Muscle layer of colon (tissue), 2 donors: ENCODE data around the gene GRIA4.

ENCODE experiments used
- H3K27ac ChIP-seq: one replicate; pipeline ENCODE4 v1.7.0; 2013; ENCODE audit warnings: low read depth, mild to moderate bottlenecking, low read length, moderate library complexity
- H3K27me3 ChIP-seq, 2 donors: one replicate each; pipeline ENCODE4 v1.7.0; 2013; ENCODE audit warnings: low read length in 2 of 2, mild to moderate bottlenecking in 2 of 2; ENCODE audit not compliant: insufficient read depth in 2 of 2, control insufficient read depth in 1 of 2
- H3K36me3 ChIP-seq: one replicate; pipeline ENCODE4 v1.7.0; 2013; ENCODE audit warnings: mild to moderate bottlenecking, low read length; ENCODE audit not compliant: insufficient read depth
- H3K4me1 ChIP-seq: one replicate; pipeline ENCODE4 v1.7.0; 2013; ENCODE audit warnings: mild to moderate bottlenecking, low read length; ENCODE audit not compliant: insufficient read depth
- H3K4me3 ChIP-seq, 2 donors: one replicate each; pipeline ENCODE4 v1.7.0; 2013; ENCODE audit warnings: low read length in 2 of 2, low read depth in 1 of 2, mild to moderate bottlenecking in 1 of 2, moderate library complexity in 1 of 2
- H3K9ac ChIP-seq: one replicate; pipeline ENCODE4 v1.7.0; 2013; ENCODE audit warnings: low read length
- H3K9me3 ChIP-seq: one replicate; pipeline ENCODE4 v1.7.0; 2013; ENCODE audit warnings: mild to moderate bottlenecking, low read length
- donor health status: abdominal sarcoma.
- donor health status: Adenocarcinoma of cecum.

The GRIA4 gene

DNA sequence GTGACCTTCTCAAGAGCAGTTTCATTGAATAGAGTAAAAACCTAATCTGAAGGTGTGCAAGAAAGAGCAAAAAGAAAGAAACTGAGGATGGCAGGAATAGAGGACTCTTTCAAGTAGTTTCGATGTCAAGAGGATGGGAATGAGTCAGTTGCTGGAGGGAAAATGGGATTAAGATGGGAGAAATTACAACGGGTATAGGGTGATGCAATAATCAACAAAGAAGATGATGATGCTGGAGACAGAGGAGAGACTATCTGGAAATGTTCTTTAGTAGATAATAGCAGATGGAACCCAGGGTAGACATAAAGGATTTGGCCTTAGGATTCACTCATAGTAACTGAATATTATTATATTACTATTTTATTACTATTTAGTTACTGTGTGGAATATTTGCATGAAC, 189.4 kb downstream of the GRIA4 start:
- no peak overlapping the region for H3K4me3 ChIP-seq
- no peaks in the 10 kb centered on the region for H3K4me1 ChIP-seq
- H3K9ac ChIP-seq, result no peak overlapping the region
- no peaks in the 10 kb centered on the region for H3K27me3 ChIP-seq
- no peaks in the 10 kb centered on the region for H3K9me3 ChIP-seq
- H3K36me3 ChIP-seq, result no peaks in the 10 kb centered on the region
- no peak overlapping the region for H3K27ac ChIP-seq

DNA sequence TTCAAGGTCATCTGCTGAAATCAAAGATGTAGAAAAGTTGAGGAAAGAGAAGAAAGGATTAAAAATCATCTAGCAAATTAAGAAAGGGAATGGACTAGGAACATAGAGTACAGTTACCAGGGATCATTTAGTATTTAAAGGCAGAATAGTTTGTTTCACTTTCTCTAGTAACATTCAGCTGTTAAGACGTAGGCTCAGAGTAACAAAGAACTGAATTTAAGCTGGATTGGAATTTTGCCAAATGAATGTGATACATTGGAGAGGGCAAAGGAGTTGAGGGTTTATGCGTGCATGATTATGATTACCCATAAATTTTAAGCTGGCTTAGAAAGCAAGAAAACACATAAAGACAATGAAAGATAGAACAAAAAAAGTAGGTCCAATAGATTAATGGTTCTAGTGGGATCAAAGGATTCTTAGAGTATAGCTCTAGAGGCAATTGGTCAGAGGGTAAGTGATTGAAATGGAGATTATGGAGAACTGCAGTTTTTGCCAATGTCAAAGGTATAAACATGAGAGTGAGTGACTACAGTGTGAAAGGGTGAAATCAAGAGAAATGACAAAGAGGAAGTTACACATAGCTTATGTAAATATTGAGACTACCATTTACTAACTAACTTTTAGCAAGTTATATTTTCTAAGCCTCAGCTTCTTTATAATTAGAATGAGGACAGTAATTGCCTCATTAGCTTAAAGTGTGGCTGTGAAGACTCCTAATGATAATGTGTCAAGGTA, 190.0 kb downstream of the GRIA4 start:
- Histone ChIP-seq H3K4me1 (no peaks in the 10 kb centered on the region), H3K9ac (no peak overlapping the region), H3K4me3 (no peak overlapping the region), H3K27me3 (no peaks in the 10 kb centered on the region), H3K9me3 (no peaks in the 10 kb centered on the region), H3K27ac (no peak overlapping the region), H3K36me3 (no peaks in the 10 kb centered on the region)

DNA sequence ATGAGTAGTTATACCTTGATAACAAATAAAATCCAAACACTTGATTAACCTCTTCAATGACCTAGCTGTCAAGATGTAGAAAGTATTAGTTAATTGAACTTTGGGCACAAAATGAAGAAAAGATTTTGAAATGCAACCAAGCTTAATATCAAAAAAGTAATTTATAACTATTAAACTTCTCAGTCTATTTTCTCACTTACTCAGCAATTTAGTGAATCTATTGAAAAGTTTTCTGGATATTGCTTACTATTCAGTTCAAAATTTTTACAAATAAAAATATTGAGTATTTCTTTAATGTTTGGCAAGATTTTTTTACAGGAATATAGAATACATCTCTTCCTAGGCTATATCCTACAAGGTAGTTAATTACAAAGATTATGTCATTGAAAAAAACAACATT, 192.5 kb downstream of the GRIA4 start:
- Histone ChIP-seq H3K4me3 (no peak overlapping the region), H3K27me3 (no peaks in the 10 kb centered on the region), H3K9me3 (no peaks in the 10 kb centered on the region), H3K9ac (no peak overlapping the region), H3K4me1 (no peaks in the 10 kb centered on the region), H3K36me3 (no peaks in the 10 kb centered on the region), H3K27ac (no peak overlapping the region)

DNA sequence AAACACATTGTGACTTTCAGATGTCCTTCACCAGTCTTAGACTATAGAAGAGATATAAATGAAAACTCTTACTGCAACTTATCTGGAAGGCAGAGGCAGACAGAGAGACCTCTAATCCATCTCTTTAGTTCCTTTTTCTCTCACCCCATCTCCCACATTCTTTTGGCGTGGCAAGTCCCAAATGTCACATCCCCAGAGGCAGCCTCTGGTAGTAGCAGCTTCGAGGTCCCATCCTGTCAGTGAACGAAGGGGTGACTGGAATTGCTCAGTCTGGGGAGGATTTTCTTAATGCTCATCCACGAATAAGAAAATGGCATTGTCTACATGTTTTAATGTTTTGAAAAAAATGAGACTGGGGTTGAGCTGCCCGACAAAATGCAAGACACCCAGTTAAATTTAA, 201.4 kb downstream of the GRIA4 start:
- Histone ChIP-seq H3K9me3 (no peaks in the 10 kb centered on the region), H3K27ac (no peak overlapping the region), H3K36me3 (no peaks in the 10 kb centered on the region)

DNA sequence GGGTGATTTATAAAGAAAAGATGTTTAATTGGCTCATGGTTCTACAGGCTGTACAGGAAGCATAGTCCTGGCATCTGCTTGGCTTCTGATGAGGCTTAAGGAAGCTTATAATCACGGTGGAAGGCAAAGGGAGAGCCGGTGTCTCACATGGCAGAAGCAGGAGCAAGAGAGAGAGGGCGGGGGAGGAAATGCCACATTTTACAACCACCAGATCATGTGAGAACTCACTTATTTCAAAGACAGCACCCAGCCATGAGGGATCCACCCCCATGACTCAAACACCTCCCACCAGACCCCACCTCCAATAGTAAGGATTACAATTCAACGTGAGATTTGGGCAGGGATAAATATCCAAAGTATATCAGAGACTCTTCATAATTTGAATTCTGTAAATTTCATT, 211.5 kb downstream of the GRIA4 start:
- Histone ChIP-seq H3K4me1 (no peaks in the 10 kb centered on the region), H3K27ac (no peak overlapping the region), H3K27me3 (no peaks in the 10 kb centered on the region), H3K9ac (no peak overlapping the region), H3K9me3 (no peaks in the 10 kb centered on the region), H3K4me3 (no peak overlapping the region), H3K36me3 (no peaks in the 10 kb centered on the region)

More for the DNA sequence above, 201.4 kb downstream of the GRIA4 start:
- Histone ChIP-seq H3K4me1 (no peaks in the 10 kb centered on the region), H3K4me3 (no peak overlapping the region), H3K27me3 (no peaks in the 10 kb centered on the region), H3K9ac (no peak overlapping the region)

DNA sequence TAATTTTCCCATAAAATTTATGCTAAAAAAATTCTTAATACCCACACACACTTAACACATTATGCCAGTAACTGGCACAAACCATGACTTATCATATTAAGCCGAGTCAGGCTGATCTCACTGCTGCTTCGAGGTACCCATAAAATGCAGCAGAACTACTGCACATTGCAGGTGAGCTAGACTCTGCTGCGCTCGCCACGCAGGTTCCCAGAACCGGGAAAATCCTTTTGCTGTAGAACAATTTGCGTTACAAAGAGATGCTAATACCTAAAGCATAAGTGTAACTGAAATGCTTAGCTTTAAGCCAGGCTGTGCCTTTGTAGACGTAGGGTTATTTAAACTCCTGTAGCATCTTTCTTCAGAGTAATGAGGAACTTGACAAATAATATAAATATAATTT, 211.9 kb downstream of the GRIA4 start:
- H3K27ac ChIP-seq, result no peak overlapping the region
- no peaks in the 10 kb centered on the region for H3K27me3 ChIP-seq
- H3K4me3 ChIP-seq, result no peak overlapping the region
- H3K9ac ChIP-seq, result no peak overlapping the region
- H3K4me1 ChIP-seq, result no peaks in the 10 kb centered on the region
- no peaks in the 10 kb centered on the region for H3K36me3 ChIP-seq
- no peaks in the 10 kb centered on the region for H3K9me3 ChIP-seq

DNA sequence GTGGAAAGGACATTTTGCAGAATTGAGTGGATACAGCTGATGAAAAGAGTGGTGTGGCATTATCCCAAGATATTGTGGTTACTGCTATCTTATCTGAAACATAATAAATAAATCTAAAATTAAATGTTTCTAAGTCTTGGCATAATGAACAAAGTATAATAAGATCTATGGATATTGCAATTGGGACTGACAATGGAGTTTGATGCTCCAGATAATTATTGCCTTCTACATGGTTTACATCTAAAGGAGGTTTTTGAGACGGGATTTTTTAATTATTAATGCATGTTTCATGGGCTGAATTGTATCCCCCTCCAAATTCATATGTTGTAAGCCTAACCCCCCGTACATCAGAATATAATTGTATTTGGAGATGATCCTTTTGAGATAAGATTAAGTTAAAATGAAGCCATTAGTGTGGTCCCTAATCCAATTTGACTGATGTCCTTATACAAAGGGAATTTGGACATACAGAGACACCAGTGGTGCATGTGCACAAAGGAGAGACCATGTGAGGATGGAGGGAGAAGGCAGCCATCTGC, 213.7 kb downstream of the GRIA4 start:
- Histone ChIP-seq H3K36me3 (no peaks in the 10 kb centered on the region), H3K27me3 (no peaks in the 10 kb centered on the region), H3K27ac (no peak overlapping the region), H3K9me3 (no peaks in the 10 kb centered on the region), H3K9ac (no peak overlapping the region), H3K4me1 (no peaks in the 10 kb centered on the region), H3K4me3 (no peak overlapping the region)

DNA sequence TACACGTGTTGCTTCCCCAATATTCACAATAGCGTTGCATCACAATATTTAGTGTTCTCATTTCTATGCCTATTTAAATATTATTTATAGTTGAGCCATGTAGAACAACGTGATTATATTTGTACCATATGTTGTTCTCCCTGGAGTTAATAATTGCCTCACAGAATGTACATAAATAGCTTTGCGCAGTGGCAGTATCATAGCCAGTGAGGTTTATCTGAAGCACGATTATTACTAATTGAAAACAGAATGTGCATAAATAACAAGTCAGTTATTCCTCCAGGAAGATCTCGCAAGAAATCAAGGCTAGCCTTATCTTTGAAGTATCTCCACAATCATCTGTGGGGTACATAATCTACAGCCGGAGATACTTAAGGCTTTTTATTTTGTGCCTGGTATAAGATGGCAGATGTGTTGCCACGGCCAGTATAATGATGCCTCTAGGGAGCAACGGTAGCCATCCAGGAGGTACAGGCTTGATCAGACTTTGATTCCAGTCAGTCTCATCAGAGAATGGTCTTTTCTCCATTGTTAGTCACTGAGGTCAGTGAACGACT, 214.7 kb downstream of the GRIA4 start:
- Histone ChIP-seq H3K27me3 (no peaks in the 10 kb centered on the region), H3K9me3 (no peaks in the 10 kb centered on the region), H3K27ac (no peak overlapping the region), H3K9ac (no peak overlapping the region), H3K4me1 (no peaks in the 10 kb centered on the region), H3K4me3 (no peak overlapping the region), H3K36me3 (no peaks in the 10 kb centered on the region)

DNA sequence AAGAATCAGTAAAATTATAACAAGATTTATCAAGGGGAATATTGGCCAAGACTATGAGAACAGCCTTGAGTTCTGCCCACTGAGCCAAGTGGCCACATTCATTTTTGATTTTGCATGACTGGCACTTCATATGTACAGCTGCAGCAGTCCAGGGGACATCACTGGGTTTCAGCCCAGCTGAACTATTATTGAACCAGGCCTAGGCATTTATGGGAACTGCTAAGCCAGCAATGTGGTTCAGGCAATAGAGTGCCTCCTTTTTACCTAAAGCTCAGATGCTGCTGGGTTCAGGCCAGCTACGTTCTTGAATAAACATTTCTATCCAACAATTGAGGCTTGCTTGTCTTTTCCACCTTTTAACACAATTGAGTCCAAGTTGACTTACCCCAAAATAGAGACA, 215.3 kb downstream of the GRIA4 start:
- Histone ChIP-seq H3K36me3 (no peaks in the 10 kb centered on the region), H3K4me1 (no peaks in the 10 kb centered on the region), H3K4me3 (no peak overlapping the region), H3K27me3 (no peaks in the 10 kb centered on the region), H3K9me3 (no peaks in the 10 kb centered on the region), H3K27ac (no peak overlapping the region), H3K9ac (no peak overlapping the region)

DNA sequence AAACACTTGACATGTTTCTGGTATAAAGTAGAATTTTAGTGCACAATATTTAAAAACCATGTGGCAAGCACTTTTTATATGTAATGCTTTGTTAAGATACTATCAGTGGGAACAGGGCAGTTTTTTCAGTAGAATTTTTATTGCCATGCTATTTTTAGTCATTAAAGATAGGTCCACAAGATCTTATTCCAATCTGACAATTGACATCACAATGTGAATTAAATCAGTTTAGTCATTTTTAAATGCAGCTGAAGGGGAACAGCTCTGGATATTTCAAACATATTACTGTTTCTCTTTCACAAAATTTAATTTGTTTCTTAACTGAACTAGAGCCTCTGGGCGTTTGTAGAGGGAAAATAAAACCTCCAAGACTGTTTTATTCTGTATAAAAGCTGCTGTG, 218.0 kb downstream of the GRIA4 start:
- H3K27me3 ChIP-seq, result no peaks in the 10 kb centered on the region
- H3K9me3 ChIP-seq, result no peaks in the 10 kb centered on the region
- no peaks in the 10 kb centered on the region for H3K36me3 ChIP-seq
- no peak overlapping the region for H3K9ac ChIP-seq
- H3K4me3 ChIP-seq, result no peak overlapping the region
- H3K4me1 ChIP-seq, result no peaks in the 10 kb centered on the region
- no peak overlapping the region for H3K27ac ChIP-seq

DNA sequence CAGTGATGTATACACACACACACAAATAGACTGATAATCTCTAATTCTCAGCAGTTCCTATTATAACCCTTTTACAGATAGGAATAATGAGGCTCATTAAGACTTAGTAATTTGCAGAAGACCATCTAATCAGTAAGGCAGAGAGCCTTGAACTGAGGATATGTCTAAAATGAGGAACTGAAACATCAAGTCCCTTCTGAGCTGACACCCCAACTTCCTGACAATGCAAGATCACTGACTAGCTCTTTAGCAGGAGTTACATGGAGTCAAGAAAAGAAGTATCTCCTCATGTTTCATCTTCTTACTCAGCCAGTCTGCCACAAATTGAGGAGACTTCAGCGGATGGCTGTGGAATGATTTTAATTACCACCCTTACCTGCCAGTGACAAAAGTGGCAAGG, 219.2 kb downstream of the GRIA4 start:
- H3K9me3 ChIP-seq, result no peaks in the 10 kb centered on the region
- no peak overlapping the region for H3K27ac ChIP-seq
- H3K9ac ChIP-seq, result no peak overlapping the region
- no peaks in the 10 kb centered on the region for H3K27me3 ChIP-seq
- no peaks in the 10 kb centered on the region for H3K4me1 ChIP-seq
- H3K4me3 ChIP-seq, result no peak overlapping the region
- H3K36me3 ChIP-seq, result no peaks in the 10 kb centered on the region

DNA sequence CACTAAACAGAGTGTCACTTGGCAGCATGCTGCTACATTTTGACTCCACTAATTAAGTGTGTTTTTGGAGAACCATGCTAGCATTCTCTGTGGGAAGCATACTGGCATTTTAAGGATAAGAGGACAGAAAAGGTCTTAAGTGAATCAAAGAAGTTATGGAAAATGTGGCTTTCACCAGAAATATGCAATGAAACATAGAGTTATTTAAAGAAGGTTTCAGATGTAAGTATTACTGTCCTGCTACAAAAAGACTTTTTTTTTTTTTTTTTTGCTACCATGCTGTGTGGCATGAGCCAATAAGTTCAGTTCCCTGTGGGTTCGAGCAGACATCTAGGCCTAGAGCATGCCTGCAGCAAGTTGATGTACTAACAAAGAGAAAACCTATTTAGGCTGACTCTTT, 224.6 kb downstream of the GRIA4 start:
- no peaks in the 10 kb centered on the region for H3K4me1 ChIP-seq
- H3K36me3 ChIP-seq, result no peaks in the 10 kb centered on the region
- no peak overlapping the region for H3K27ac ChIP-seq
- no peaks in the 10 kb centered on the region for H3K9me3 ChIP-seq
- no peak overlapping the region for H3K4me3 ChIP-seq
- H3K27me3 ChIP-seq, result no peaks in the 10 kb centered on the region
- H3K9ac ChIP-seq, result no peak overlapping the region
